Esophagus muscularis mucosa (tissue), 4 donors: ENCODE results near the gene ARSG. TPM values are rescaled to one million over a fixed set of nuclear protein-coding genes. Genes with fewer than 3 reads are reported as not detected.
"Not testable (repeated sequence)": the region's sequence is repeated elsewhere in the genome, so short reads cannot be mapped to it uniquely, and the experiment has no call there.

Experiments
- DNase-seq: peaks from one replicate; pipeline ENCODE4 v3.0.0-alpha.2; 2017; ENCODE audit errors: extremely low spot score
- H3K27ac ChIP-seq, 4 donors: fragments of 200-600 bp; sonication (generic); replicated peaks in 1 of 4; 1 replicate in 3 of 4; 2 replicates in 1 of 4; pipeline ENCODE4 v1.5.1; 2016 to 2019; ENCODE audit warnings: mild to moderate bottlenecking in 1 of 4
- H3K27me3 ChIP-seq, 4 donors: fragments of 200-600 bp; sonication (generic); one replicate each; pipeline versions ENCODE4 v1.5.1 to v1.6.0; 2016 to 2019
- H3K36me3 ChIP-seq, 4 donors: fragments of 200-600 bp; sonication (generic); one replicate each; pipeline ENCODE4 v1.5.1; 2016 to 2019
- H3K4me1 ChIP-seq, 4 donors: fragments of 200-600 bp; sonication (generic); one replicate each; pipeline ENCODE4 v1.5.1; 2016 to 2019
- H3K4me3 ChIP-seq, 4 donors: fragments of 200-600 bp; sonication (generic); 1 replicate in 2 of 4; 2 replicates in 2 of 4; pipeline ENCODE4 v1.5.1; 2016 to 2019; ENCODE audit warnings: mild to moderate bottlenecking in 4 of 4, moderate library complexity in 1 of 4
- H3K9me3 ChIP-seq, 4 donors: fragments of 200-600 bp; sonication (generic); 1 replicate in 3 of 4; 2 replicates in 1 of 4; pipeline ENCODE4 v1.5.1; 2016 to 2019
- EP300 ChIP-seq: sonication (generic); formaldehyde crosslinking; IDR thresholded peaks from one replicate; pipeline ENCODE4 v1.6.1; 2017; ENCODE audit warnings: antibody characterized with exemption
- POLR2A ChIP-seq: fragments of 450-650 bp; IDR thresholded peaks from one replicate; pipeline ENCODE4 v1.6.1; 2017; ENCODE audit warnings: antibody characterized with exemption, moderate library complexity, mild to moderate bottlenecking, low read depth
- POLR2AphosphoS5 ChIP-seq, 2 donors: sonication (generic); formaldehyde crosslinking; IDR thresholded peaks; one replicate each; pipeline ENCODE4 v1.6.1; 2017; ENCODE audit warnings: antibody characterized with exemption in 2 of 2
- WGBS: methylation state at CpG from one replicate; pipeline ENCODE4 v1.1.5; 2018; 5-methylcytosine and 5-hydroxymethylcytosine counted together
- intact Hi-C: fragments of 100-400 bp; cut with DNase I; formaldehyde crosslinking; loops from one replicate; pipeline ENCODE4 v1.15.1; 2023
- total RNA-seq, 4 donors: library from RNA; depleted of rRNA; stranded (reverse); fragments of >200 nt; gene quantifications; one replicate each; pipeline versions ENCODE4 v1.1.0 to v1.2.1, GENCODE V29; 2016
- TF ChIP-seq, protein P1 (sequence below), 3 experiments: fragments of 200-600 bp in 2 of 3; fragments of 450-650 bp in 1 of 3; sonication (generic) in 2 of 3; IDR thresholded peaks; one replicate each; pipeline ENCODE4 v1.5.1; 2017 to 2019; ENCODE audit warnings: antibody characterized with exemption in 3 of 3, mild to moderate bottlenecking in 2 of 3, moderate library complexity in 1 of 3

ARSG gene
- total RNA-seq, 4 donors from 2014 or later, result 1.7 to 4.9 (median 2.8) TPM

- H3K4me1 ChIP-seq, result peaks cover 0 to under 1% (median 0%) of the 10 kb centered on the region in 4 donors
- H3K4me3 ChIP-seq, result no peak overlapping the region
- no peak for DNase-seq
- H3K27me3 ChIP-seq, result no peaks in the 10 kb centered on the region
- intact Hi-C loops, result no loop called here
- no peak overlapping the region for H3K27ac ChIP-seq
- TF ChIP-seq EP300 (no peak), POLR2AphosphoS5 (IDR thresholded peaks at IDR 0.05) (no peak), POLR2A (no peak)
- TF ChIP-seq, protein P1, sequence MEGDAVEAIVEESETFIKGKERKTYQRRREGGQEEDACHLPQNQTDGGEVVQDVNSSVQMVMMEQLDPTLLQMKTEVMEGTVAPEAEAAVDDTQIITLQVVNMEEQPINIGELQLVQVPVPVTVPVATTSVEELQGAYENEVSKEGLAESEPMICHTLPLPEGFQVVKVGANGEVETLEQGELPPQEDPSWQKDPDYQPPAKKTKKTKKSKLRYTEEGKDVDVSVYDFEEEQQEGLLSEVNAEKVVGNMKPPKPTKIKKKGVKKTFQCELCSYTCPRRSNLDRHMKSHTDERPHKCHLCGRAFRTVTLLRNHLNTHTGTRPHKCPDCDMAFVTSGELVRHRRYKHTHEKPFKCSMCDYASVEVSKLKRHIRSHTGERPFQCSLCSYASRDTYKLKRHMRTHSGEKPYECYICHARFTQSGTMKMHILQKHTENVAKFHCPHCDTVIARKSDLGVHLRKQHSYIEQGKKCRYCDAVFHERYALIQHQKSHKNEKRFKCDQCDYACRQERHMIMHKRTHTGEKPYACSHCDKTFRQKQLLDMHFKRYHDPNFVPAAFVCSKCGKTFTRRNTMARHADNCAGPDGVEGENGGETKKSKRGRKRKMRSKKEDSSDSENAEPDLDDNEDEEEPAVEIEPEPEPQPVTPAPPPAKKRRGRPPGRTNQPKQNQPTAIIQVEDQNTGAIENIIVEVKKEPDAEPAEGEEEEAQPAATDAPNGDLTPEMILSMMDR (IDR thresholded peaks at IDR 0.05), result no peak
- H3K9me3 ChIP-seq, result no peaks in the 10 kb centered on the region
- H3K36me3 ChIP-seq, result no peaks in the 10 kb centered on the region
- WGBS, result 57% methylated on average over 6 of the region's 6 CpGs
Observed at GRCh38 chr17:68306819-68307218, 15.5 kb downstream of the ARSG start.

DNA sequence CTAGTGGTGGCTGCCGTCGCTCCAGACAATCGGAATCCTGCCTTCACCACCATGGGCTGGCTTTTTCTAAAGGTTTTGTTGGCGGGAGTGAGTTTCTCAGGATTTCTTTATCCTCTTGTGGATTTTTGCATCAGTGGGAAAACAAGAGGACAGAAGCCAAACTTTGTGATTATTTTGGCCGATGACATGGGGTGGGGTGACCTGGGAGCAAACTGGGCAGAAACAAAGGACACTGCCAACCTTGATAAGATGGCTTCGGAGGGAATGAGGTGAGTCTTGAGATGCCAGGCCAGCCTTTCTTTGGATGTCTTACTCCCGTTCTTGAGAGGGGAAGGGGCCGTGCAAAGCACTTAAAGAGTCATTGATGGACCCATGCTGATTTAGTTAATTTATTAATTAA is 16.1 kb downstream of the ARSG start:
- TF ChIP-seq POLR2A, result no peak
- no peak for TF ChIP-seq POLR2AphosphoS5 (IDR thresholded peaks at IDR 0.05)
- Histone ChIP-seq H3K4me3 (no peak overlapping the region), H3K36me3 (no peaks in the 10 kb centered on the region), H3K9me3 (no peaks in the 10 kb centered on the region), H3K27ac (no peak overlapping the region), H3K27me3 (no peaks in the 10 kb centered on the region), H3K4me1 (peaks cover 0 to 3% (median 0%) of the 10 kb centered on the region in 4 donors)
- 85% methylated on average over 8 of the region's 8 CpGs for WGBS
- DNase-seq, result no peak
- intact Hi-C loops, result no loop called here

DNA sequence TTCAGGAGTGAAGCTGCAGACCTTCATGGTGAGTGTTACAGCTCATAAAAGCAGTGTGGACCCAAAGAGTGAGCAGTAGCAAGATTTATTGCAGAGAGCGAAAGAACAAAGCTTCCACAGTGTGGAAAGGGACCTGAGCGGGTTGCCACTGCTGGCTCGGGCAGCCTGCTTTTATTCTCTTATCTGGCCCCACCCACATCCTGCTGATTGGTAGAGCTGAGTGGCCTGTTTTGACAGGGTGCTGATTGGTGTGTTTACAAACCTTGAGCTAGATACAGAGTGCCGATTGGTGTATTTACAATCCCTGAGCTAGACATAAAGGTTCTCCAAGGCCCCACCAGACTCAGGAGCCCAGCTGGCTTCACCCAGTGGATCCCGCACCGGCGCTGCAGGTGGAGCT is 17.2 kb downstream of the ARSG start:
- H3K4me1 ChIP-seq, H3K27ac ChIP-seq, intact Hi-C loops, H3K9me3 ChIP-seq, H3K4me3 ChIP-seq, H3K27me3 ChIP-seq, DNase-seq, H3K36me3 ChIP-seq: not testable (repeated sequence)
- 96% methylated on average over 3 of the region's 7 CpGs for WGBS

- H3K27me3 ChIP-seq, intact Hi-C loops, H3K4me3 ChIP-seq, H3K9me3 ChIP-seq, H3K36me3 ChIP-seq, DNase-seq, H3K27ac ChIP-seq, H3K4me1 ChIP-seq: not testable (repeated sequence)
- WGBS, result 89% methylated on average over 28 of the region's 28 CpGs
Observed at GRCh38 chr17:68309066-68309670, 17.9 kb downstream of the ARSG start.

- intact Hi-C loops, result no loop called here
- Histone ChIP-seq H3K27ac (no peak overlapping the region), H3K9me3 (no peaks in the 10 kb centered on the region), H3K4me3 (no peak overlapping the region), H3K27me3 (no peaks in the 10 kb centered on the region), H3K4me1 (peaks cover 0 to 4% (median 2%) of the 10 kb centered on the region in 4 donors), H3K36me3 (no peaks in the 10 kb centered on the region)
- TF ChIP-seq POLR2AphosphoS5 (IDR thresholded peaks at IDR 0.05), result no peak
- TF ChIP-seq, protein P1 (IDR thresholded peaks at IDR 0.05), result no peak
- TF ChIP-seq EP300, result no peak
- no peak for TF ChIP-seq POLR2A
- no peak for DNase-seq
- WGBS, result 94% methylated on average over 7 of the region's 8 CpGs
Observed at GRCh38 chr17:68310152-68310551, 18.9 kb downstream of the ARSG start.

GRCh38 chr17:68314916-68315535 is 23.7 kb downstream of the ARSG start:
- H3K9me3 ChIP-seq, result no peaks in the 10 kb centered on the region
- 78% methylated on average over 8 of the region's 8 CpGs for WGBS
- no peaks in the 10 kb centered on the region for H3K36me3 ChIP-seq
- no peak for DNase-seq
- no peaks in the 10 kb centered on the region for H3K27me3 ChIP-seq
- no peak overlapping the region for H3K27ac ChIP-seq
- TF ChIP-seq POLR2AphosphoS5 (IDR thresholded peaks at IDR 0.05) (no peak), POLR2A (no peak), EP300 (no peak)
- TF ChIP-seq, protein P1 (IDR thresholded peaks at IDR 0.05), result no peak
- no peak overlapping the region for H3K4me3 ChIP-seq
- peaks cover 0 to 6% (median 2%) of the 10 kb centered on the region in 4 donors for H3K4me1 ChIP-seq
- intact Hi-C loops, result no loop called here
